ENCODE data around the gene STK17B.
A peak's percentile ranks its signal among the peaks of the same experiment; 100 is the strongest.
"Not testable (repeated sequence)": the region's sequence is repeated elsewhere in the genome, so short reads cannot be mapped to it uniquely, and the experiment has no call there.

Gene STK17B

DNA sequence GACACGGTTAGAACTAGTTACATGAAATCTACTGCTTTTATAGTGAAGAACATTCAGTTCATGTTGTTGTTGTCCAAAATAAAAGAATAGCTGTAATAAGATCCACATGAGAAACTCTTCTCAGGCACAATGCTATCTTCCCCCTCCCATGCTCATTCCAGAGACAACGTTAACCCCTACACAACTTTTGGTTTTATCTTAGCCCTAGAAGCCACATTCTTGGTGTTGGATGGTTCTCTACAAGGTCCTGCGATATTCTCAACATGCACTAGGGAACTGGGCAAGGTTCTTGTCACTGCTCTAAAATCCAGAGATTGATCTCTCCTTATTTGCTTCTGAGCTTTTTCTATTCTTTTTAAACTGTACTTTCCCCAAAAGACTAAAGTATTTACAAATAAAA lies 51.5 kb downstream of the STK17B start:
- FAIRE-seq = no peak

DNA sequence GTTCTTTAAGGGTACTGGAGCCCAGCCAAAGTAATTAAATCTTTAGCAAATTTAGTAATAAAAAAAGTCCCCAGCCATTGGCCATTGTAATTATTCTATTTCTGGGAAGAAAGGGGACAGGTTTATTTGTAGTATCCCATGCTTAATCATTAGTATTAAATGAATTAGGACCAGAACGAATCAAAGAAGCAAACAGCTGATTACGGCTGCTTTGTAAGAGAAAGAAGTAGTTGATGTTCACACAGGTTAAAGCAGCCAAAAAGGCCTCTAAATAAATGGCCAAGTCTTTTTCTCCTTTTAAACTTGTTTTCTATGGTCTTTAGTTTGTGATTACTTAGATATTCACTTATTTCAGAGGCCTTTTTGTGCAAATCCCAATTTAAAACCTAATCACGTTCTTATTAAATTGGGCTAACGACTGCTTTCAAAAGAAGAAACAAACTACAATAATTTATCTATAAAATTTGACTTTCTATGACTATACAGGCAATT lies 54.1 kb downstream of the STK17B start:
- FAIRE-seq = no peak
- no peak for DNase-seq (ENCODE audit: insufficient read length, low spot score)

More for the DNA sequence above, 51.5 kb downstream of the STK17B start:
- no peak for DNase-seq (ENCODE audit: insufficient read length, low spot score)

DNA sequence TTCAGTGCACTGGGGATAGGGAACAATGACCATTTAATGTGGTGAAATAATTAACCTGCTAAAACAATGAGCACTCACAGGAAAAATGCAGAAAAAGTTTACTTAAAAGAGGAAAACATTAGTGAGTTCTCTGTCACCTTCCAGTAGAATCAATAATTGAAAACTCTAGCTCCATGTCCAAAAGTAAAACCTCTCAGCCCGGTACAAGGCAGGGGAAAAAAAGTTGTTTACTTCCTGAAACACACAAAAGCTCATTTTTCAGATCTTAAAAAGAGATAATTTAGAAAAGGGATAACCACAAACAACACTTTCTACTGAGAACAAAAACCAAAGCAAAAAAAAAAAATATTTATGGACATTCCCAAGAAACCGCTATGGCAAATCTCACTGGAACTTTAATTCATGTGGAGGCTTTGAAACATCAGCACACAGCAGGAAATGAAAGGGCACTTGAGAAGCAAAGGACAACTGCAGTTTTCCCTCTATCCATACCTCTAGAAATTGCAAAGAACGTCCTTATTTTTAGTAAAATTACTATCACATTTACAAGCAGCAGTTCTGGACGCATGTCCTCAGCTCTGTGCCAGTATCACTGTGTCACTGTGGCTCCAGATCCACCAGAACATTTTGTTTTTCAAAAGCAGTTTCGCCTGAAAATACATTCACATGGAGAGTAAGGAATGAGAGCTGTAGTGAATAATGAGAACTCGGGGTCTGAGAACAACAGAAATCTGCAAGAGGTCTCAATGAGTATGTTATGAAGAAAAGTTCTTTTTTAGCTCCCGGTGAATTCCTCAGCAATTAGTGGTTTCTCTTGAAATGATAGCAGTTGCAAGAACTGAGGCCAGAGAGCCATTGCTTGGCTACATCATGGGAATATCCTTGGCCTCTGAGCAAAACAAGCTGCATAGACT lies 58.1 kb downstream of the STK17B start:
- no peak for DNase-seq (ENCODE audit: insufficient read length, low spot score)
- FAIRE-seq = no peak

DNA sequence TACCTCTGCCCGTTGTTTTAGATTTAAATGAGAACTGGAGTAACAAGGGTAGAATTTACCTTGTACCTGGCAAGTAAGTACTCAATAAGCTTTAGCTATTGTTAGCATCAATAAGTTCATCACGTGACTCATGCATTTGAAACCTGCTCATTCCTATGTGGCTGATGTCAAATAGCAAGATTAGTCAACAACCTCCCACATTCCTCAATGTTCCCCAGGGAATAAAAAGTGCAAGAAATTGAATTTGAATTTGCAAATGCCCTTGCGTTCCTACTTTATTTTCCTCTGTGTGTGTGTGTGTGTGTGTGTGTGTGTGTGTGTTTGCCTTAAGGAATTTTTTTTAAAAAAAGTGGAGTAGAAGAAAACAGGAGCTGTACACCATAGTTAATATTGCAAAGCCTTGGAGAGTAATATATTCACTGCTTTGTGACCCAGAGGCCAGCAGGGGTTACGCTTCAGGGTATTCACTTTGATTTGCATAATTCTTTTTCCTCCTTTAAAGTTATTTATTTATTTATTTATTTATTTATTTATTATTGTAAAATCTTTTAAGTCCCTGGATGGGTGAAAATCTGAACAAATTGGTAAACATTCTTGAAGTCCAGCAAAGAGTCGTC lies 58.9 kb downstream of the STK17B start:
- FAIRE-seq (no peak), DNase-seq (ENCODE audit: insufficient read length, low spot score) (no peak)

DNA sequence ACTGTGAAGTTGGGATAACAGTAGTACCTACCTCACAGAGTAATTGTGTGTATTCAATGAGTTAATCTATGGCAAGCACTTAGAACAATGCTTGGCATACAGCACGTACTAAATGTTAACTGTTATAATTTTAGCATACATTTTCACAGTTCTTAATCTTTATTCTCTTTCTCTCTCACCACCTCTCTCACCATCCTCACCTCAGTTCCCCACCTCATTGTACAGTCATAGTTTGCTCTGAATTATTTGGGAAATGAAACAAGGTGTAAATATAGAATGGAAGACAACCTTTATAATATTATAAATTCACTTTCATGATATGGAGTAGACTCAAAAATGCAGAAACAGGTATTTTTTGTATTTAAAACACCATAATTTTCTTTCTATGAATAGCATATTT lies 62.8 kb downstream of the STK17B start:
- DNase-seq (ENCODE audit: insufficient read length, low spot score) = no peak
- no peak for FAIRE-seq

DNA sequence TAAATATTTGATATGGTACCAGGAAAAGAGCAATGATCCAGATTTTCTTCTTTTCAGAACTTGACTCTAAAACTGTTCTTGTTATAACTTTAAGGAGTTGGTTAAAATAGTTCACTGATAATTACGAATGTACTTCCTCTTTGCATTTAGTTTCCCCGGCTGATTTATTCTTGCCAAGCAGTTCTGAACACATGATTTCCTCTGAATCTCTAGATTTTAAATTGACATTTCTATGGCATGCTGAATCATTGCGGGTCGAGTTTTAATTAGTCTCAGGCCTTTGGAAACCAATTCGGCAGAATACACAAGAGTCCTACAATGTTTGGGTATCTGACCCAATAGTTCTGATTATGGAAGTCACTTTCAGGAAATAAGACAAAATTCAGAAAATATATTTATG lies 65.4 kb downstream of the STK17B start:
- DNase-seq (ENCODE audit: insufficient read length, low spot score) = no peak
- FAIRE-seq = peak; percentile 93

DNA sequence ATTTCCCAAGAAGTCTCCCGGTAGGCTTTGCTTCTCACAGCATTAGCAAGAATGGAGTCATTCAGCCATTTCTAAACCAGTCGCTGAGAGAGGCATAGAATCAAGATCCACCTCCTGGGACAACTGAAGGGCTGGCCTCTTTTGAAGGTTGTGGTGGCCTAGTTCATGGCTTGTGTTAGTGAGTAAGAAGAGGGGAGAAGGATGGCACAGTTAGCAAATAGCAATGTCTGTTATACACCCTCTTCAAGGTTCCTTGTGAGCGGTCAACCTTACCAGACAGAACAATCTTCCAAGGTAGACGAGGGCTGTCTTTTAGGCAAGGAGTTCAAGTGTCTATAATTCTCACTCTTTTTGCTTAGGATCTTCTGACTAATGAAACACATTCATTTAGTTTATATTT lies 67.3 kb downstream of the STK17B start:
- no peak for DNase-seq (ENCODE audit: insufficient read length, low spot score)
- no peak for FAIRE-seq

DNA sequence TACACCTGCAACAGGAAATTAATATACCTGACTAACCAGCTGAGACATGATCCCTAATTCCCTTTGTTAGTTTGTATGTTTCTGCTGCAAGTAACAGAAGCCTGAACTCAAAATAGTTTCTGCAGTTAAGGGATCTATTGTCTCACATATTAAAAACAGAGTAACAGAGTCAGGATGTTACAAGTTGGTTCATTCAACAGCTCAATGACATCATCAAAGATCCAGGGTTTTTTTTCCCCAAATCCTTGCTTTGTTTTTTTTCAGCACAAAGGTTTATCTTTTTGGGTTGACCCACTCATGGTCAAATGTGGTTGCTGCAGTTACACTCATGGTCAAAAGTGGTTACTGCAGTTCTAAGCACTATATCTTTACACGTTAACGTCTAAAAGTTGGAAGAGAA lies 67.8 kb downstream of the STK17B start:
- DNase-seq (ENCODE audit: insufficient read length, low spot score) (no peak), FAIRE-seq (no peak)

DNA sequence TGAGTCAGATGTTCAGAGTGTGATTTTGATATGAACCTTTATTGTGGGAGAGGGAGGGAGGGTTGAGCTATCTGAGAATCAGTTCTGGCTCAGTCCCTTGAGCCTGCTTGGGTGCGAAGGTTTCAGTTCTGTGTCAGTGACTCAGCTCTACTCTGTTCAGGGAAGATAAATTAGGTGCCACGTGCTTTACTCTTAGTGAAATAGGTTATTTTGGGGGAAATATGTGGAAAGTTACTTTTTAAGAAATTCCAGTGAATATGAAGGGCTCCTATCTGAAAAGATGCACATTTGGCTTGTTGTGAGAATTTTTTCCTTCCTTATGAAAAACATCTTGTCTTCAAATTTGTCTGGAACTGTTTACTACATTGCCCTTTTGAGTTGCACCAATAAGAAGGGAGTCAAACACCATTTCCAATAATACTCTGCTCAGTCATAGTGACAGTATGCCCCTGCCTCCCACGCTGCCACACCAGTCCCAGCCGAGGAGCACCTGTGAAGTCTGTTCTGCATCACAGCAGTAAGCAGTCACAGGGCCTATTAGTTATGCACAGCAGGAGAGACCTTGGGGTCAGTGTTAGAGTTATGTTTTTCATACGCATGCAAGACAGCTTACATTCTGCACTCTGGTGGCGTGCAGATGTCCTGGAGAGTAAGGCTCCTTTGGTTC lies 69.9 kb downstream of the STK17B start:
- DNase-seq (ENCODE audit: insufficient read length, low spot score) (peak; percentile 29), FAIRE-seq (peak; percentile 98)

DNA sequence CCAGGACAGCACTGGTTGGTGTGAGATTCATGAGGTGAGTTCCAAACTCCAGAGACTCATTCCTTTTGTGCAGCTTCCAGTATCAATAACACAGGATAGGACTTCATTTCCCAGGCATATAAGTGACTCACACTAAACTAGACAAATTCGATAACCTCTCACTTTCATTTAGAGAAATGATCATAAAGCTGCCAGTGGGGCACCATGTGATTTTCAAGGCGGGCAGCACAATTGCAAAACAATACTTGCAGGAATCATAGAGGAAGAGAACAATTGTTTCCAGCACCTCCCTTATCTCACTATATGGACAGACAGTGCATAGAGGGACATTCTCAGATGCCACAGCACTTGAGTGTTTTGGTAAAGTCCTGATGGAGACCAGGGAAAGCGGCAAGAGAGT lies 71.5 kb downstream of the STK17B start:
- FAIRE-seq = no peak
- DNase-seq (ENCODE audit: insufficient read length, low spot score) = no peak

DNA sequence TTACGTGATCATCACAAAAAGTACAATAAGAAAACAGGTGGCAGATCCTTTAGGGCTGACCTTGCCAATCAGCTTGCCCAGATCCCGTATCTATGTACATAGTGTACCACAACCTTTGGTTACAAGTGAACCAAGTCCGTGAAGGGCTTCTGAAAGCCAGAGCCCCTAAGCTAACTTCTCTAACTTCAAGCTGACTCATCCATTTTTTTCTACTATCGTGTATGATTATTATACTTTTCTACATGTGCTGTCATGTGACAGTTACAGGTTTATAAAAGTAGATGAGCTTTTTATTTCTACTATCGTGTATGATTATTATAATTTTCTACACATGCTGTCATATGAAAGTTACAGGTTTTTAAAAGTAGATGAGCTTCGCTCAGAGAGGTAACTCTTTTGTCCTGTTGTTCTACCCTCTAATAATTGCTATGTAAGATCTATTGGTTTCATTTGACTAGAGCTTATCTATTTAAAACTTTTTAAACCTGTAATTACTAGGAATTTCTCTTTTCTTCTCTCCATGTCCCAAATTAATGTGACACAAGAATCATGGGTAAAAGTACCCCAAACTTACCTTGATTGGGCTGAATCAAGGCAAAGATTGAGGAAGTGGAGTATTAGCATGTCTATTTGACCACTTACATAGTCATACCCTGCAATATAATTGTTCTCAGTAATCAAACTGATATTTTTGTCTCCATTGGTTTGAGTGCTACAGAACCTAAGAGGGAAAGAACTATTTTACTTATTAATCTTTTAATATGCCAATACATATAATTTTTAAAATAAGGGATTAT lies 73.3 kb downstream of the STK17B start:
- FAIRE-seq (peak; percentile 11), DNase-seq (ENCODE audit: insufficient read length, low spot score) (no peak)

DNA sequence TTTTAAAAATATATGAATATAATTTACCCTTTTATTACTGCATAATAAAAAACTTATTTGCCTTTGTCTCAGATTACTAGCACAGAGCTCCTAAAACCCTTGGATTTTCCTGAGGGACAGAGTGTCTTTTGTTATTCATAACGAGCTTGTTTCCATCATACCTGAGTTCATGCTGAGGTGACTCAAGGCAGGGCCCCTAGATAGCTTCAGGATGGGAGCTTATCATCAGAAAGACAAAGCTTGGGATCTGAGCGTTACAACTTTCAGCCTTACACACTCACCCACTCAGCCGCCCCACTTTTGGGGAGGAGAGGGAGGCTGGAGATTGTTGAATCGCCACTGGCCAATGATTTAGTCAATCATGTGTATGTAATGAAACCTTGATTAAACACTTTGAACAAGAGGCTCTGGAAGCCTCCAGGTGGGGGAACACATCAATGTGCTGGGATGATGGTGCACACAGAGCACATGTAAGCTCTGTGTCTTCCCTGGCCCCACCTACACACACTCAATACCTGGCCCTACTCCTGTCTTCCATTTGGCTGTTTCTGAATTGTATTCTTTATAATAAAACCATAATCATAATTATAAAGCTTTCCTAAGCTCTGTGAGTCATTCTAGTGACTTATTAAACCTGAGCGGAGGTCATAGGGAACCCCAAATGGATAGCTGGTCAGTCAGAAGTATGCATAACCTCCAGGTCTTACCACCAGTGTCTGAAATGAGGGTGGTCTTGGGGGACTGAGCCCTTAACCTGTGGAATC lies 74.2 kb downstream of the STK17B start:
- FAIRE-seq (no peak), DNase-seq (ENCODE audit: insufficient read length, low spot score) (no peak)

DNA sequence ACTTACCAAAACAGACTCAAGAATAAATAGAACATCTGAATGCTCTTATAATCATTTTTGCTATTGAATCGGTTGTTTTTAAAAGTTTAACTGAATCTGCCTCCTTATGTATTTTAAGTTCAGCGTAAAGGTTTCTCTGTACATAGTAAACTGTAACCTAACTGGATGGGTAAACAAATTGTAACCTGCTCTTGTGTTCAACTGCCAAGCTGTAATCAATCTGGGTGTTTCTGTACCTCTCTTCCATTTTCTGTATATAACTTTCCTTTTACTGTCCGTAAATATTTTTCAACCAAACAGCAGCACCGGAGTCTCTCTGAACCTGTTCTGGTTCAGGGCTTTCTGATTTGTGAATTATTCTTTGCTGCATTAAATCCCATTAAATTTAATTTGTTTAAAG lies 75.1 kb downstream of the STK17B start:
- FAIRE-seq = no peak

DNA sequence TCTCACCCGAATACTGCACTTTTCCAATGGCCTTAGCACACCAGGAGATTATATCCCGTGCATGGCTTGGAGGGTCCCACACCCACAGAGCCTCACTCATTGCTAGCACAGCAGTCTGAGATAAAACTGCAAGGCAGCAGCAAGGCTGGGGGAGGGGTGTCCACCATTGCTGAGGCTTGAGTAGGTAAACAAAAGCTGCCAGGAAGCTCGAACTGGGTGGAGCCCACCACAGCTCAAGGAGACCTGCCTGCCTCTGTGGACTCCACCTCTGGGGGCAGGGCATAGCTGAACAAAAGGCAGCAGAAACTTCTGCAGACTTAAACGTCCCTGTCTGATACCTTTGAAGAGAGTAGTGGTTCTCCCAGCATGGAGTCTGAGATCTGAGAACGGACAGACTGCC lies 81.9 kb downstream of the STK17B start:
- FAIRE-seq; DNase-seq (ENCODE audit: insufficient read length, low spot score): not testable (repeated sequence)

More for the DNA sequence above, 75.1 kb downstream of the STK17B start:
- DNase-seq (ENCODE audit: insufficient read length, low spot score) = no peak

DNA sequence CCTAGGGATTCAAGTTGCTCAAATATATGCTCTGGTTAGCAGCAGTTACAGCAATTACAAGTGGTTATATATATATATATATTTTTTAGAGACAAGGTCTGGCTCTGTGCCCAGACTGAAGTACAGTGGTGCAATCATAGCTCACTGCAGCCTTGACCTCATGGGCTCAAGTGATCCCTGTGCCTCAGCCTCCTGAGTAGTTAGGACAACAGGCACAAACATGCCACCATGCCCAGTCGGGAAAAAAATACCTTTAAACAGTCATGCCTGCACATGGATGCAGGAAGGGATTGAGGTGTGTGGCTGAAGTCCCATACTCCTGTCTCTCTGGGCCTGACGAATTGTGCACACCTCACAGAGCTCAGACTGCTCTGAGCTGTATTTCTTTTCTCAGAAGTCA lies 83.2 kb downstream of the STK17B start:
- DNase-seq (ENCODE audit: insufficient read length, low spot score) (no peak), FAIRE-seq (no peak)

DNA sequence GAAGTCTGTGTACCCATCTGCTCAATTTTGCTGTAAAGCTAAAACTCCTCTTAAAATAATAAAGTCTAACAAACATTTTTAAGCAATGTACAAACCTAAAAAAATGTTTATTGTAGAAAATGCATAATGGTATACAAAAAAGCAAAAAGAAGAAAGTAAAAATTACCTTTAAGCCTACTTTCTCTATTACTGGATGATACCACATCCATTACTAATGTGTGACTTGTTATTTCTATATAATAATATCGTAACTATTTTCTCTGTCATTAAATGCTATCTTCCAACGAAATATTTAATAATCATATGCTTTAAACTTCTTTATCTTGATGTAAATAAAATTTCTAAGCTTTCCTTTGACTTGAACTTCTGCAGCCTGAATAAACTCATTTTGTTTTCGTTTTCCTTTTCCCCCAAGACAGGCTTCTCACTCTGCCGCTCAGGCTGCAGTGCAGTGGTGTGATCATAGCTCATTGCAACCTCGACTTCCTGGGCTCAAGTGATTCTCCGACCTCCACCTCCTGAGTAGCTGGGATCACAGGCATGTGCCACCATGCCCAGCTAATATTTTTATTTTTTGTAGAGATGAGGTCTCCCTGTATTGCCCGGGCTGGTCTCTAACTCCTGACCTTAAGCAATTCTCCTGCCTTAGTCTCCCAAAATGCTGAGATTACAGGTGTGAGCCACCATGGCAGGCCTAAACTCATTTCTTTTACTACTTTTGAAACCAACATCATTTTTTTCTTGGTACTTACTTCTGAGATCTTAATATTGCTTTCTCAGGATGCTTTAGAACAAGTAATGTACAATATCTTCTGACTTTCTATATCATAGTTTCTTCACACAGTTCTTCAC lies 84.6 kb downstream of the STK17B start:
- DNase-seq (ENCODE audit: insufficient read length, low spot score) (no peak), FAIRE-seq (peak; percentile 85)

DNA sequence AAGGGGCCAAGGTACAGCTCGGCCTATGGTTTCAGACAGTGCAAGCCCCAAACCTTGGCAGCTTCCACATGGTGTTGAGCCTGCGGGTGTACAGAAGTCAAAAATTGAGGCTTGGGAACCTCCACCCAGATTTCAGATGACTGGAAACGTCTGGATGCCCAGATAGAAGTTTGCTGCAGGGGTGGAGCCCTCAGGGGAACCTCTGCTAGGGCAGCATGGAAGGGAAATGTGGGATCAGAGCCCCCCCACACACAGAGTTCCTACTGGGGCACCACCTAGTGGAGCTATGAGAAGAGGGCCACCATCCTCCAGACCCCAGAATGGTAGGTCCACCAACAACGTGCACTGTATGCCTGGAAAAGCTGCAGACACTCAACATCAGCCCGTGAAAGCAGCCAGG lies 87.8 kb downstream of the STK17B start:
- DNase-seq (ENCODE audit: insufficient read length, low spot score) = no peak
- FAIRE-seq = no peak

Measured in GM19239 (cell line).